Uterus (tissue), 4 donors: ENCODE data around the gene SLC6A18. TPM values are rescaled to one million over a fixed set of nuclear protein-coding genes. Genes with fewer than 3 reads are reported as not detected.

Experiments used
- DNase-seq, 2 donors: peaks; one replicate each; pipeline ENCODE4 v3.0.0-alpha.2; 2019 to 2020
- H3K27ac ChIP-seq, 2 donors: fragments of 200-600 bp; sonication (generic); 1 replicate in 1 of 2; 2 replicates in 1 of 2; pipeline ENCODE4 v1.5.1; 2016 to 2018
- H3K27me3 ChIP-seq, 2 donors: fragments of 200-600 bp; sonication (generic); one replicate each; pipeline ENCODE4 v1.5.1; 2018 to 2019; ENCODE audit warnings: control low read depth in 1 of 2
- H3K36me3 ChIP-seq, 2 donors: fragments of 200-600 bp; sonication (generic); one replicate each; pipeline ENCODE4 v1.5.1; 2019; ENCODE audit warnings: control low read depth in 1 of 2
- H3K4me1 ChIP-seq, 2 donors: fragments of 200-600 bp; sonication (generic); one replicate each; pipeline ENCODE4 v1.5.1; 2018 to 2019; ENCODE audit warnings: control low read depth in 1 of 2
- H3K4me3 ChIP-seq, 2 donors: fragments of 200-600 bp; sonication (generic); 1 replicate in 1 of 2; 2 replicates in 1 of 2; pipeline ENCODE4 v1.5.1; 2018 to 2019; ENCODE audit warnings: mild to moderate bottlenecking in 1 of 2
- H3K9me3 ChIP-seq, 2 donors: fragments of 200-600 bp; sonication (generic); one replicate each; pipeline ENCODE4 v1.5.1; 2019; ENCODE audit warnings: control low read depth in 1 of 2
- POLR2A ChIP-seq, 2 donors: fragments of 450-650 bp; IDR thresholded peaks; one replicate each; pipeline ENCODE4 v1.6.1; 2016; ENCODE audit warnings: antibody characterized with exemption in 2 of 2, mild to moderate bottlenecking in 1 of 2, moderate library complexity in 1 of 2
- intact Hi-C: fragments of 100-400 bp; cut with DNase I; formaldehyde crosslinking; loops from one replicate; pipeline ENCODE4 v1.15.1; 2023; ENCODE audit warnings: low total_unique reads
- total RNA-seq, 4 donors: library from RNA; depleted of rRNA in 3 of 4; stranded (reverse); fragments of >200 nt in 3 of 4; gene quantifications; one replicate each; pipeline versions ENCODE4 v1.1.0 to v1.2.4, GENCODE V29; 2014 to 2023
- TF ChIP-seq, protein P1 (sequence below), 4 experiments: fragments of 200-600 bp in 2 of 4; fragments of 450-650 bp in 2 of 4; sonication (generic) in 2 of 4; IDR thresholded peaks; one replicate each; pipeline ENCODE4 v1.5.1; 2016 to 2019; ENCODE audit warnings: antibody characterized with exemption in 4 of 4, mild to moderate bottlenecking in 2 of 4, moderate library complexity in 1 of 4
- donor health status: DM: yes; HTN: yes; CAD: no.

Gene SLC6A18
- total RNA-seq, 4 donors from 2014 or later, result not detected

DNA sequence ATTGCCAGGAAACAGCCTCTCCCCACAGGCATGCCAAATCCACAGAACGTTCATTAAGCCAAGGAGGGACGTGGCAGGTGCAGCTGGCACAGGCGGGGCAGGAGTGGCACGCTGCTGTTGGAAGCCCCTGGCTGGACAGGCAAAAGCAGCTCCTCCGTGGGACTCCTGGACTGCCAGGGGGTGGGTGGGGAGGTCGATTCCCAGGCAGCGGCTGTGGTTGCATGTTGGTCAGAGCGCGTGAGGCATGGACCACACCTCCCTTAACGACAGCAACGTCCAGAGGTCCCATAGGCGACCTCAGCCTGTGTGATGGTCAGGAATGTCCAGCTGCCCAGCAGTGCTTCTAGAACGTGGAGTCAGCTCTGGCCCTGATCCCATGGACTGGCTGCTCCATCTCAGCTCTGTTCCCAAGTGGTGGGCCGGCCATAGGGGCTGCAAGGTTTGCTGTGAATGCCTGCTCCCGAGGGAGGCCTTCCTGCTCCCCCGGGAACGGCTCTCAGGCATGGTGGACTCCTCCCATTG is 16.9 kb upstream of the SLC6A18 start:
- H3K9me3 ChIP-seq, result no peaks in the 10 kb centered on the region
- no peak overlapping the region for H3K4me3 ChIP-seq
- H3K27ac ChIP-seq, result no peak overlapping the region
- no peaks in the 10 kb centered on the region for H3K27me3 ChIP-seq
- no peaks in the 10 kb centered on the region for H3K4me1 ChIP-seq
- TF ChIP-seq, protein P1, sequence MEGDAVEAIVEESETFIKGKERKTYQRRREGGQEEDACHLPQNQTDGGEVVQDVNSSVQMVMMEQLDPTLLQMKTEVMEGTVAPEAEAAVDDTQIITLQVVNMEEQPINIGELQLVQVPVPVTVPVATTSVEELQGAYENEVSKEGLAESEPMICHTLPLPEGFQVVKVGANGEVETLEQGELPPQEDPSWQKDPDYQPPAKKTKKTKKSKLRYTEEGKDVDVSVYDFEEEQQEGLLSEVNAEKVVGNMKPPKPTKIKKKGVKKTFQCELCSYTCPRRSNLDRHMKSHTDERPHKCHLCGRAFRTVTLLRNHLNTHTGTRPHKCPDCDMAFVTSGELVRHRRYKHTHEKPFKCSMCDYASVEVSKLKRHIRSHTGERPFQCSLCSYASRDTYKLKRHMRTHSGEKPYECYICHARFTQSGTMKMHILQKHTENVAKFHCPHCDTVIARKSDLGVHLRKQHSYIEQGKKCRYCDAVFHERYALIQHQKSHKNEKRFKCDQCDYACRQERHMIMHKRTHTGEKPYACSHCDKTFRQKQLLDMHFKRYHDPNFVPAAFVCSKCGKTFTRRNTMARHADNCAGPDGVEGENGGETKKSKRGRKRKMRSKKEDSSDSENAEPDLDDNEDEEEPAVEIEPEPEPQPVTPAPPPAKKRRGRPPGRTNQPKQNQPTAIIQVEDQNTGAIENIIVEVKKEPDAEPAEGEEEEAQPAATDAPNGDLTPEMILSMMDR (IDR thresholded peaks at IDR 0.05), result no peak
- no peak for TF ChIP-seq POLR2A (IDR thresholded peaks at IDR 0.05)
- no peaks in the 10 kb centered on the region for H3K36me3 ChIP-seq
- DNase-seq, result no peak
- intact Hi-C loops, result no loop called here

DNA sequence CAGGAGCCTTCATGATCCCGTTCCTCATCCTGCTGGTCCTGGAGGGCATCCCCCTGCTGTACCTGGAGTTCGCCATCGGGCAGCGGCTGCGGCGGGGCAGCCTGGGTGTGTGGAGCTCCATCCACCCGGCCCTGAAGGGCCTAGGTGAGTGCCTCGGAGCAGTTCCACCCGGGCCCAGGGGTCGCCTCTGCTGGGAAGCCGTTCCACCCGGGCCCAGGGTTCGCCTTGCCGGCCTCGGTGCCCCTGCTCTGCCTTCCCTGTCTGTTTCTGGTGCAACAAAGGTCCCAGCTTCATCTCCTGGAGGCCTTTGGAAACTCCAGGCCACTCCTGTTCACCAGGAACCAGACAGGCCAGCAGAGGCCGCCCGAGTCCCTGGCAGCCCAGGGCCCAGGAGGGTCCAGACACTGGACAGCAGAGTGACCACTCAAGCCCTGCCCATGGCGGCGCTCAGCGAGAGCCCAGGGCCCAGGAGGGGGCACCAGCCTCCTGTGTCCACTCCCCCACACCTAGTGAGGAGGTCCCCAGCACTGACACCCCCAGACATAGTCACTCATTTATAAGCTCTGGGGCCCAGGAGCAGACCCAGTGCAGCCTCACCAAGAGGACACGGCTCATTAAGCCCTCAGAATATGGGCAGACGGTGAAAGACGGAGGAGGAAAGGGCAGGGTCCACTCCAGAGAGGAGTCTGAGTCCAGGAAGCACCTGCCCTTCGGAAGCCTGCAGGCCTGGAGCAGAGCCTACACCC is 16.3 kb upstream of the SLC6A18 start:
- H3K27ac ChIP-seq, result no peak overlapping the region
- no peaks in the 10 kb centered on the region for H3K4me1 ChIP-seq
- TF ChIP-seq, protein P1 (IDR thresholded peaks at IDR 0.05), result no peak
- no peak for TF ChIP-seq POLR2A (IDR thresholded peaks at IDR 0.05)
- H3K9me3 ChIP-seq, result no peaks in the 10 kb centered on the region
- H3K36me3 ChIP-seq, result no peaks in the 10 kb centered on the region
- intact Hi-C loops, result no loop called here
- DNase-seq, result no peak
- H3K4me3 ChIP-seq, result no peak overlapping the region
- no peaks in the 10 kb centered on the region for H3K27me3 ChIP-seq

DNA sequence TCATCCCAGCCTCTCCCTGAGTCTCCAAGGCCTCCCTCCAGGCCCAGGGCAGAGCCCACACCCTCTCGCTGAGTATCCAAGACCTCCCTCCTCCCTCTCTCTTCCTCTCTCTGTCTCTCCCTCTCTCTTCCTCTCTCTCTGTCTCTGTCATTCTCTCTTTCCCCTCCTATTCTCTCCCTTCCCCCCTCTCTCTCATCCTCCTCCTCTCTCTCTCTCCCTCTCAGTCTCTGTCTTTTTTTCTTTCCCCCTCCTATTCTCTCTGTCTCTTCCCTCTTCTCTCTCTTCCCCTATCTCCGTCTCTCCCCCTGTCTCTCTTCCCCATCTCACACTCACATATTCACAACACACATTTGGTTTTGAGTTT is 15.7 kb upstream of the SLC6A18 start:
- intact Hi-C loops, result no loop called here
- H3K27me3 ChIP-seq, result no peaks in the 10 kb centered on the region
- H3K9me3 ChIP-seq, result no peaks in the 10 kb centered on the region

DNA sequence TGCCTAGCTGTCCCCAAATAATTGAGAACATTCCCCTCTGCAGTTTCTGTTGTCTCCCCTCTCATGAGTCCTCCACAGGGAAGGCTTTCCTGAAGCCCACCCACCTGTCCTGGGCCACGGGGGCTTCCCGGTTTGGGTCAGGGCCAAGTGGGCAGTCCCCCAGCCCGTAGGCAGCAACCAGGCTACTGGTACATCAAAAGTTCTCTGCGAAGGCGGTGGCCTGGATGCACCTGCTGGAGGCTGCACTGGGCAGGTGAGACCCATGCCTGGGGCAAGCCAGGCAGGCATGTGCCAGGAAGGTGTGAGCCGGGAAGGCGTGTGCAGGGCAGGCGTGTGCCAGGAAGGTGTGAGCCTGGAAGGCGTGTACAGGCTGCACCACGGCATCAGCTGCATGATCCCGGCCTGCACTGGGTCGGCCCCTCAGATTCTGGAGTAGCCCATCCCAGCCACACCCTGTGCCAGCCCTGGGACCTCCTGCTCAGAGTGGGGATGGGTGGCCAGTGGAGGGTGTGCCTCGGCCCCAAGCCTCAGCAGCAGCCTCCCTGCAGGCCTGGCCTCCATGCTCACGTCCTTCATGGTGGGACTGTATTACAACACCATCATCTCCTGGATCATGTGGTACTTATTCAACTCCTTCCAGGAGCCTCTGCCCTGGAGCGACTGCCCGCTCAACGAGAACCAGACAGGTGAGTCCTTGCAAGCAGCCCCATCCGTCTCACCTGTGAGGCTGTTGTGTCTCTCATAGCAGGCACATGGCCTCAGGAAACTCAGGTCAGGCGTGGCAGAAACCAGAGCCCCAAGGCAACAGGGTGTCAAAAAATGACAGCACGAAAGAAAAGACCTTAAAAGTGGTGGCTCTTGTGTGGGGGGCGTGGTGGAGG is 15.0 kb upstream of the SLC6A18 start:
- intact Hi-C loops, result no loop called here
- H3K27me3 ChIP-seq, result no peaks in the 10 kb centered on the region
- no peak for TF ChIP-seq POLR2A (IDR thresholded peaks at IDR 0.05)
- TF ChIP-seq, protein P1 (IDR thresholded peaks at IDR 0.05), result no peak

More for the DNA sequence above, 15.7 kb upstream of the SLC6A18 start:
- DNase-seq, result no peak
- H3K36me3 ChIP-seq, result no peaks in the 10 kb centered on the region
- no peak for TF ChIP-seq POLR2A (IDR thresholded peaks at IDR 0.05)
- TF ChIP-seq, protein P1 (IDR thresholded peaks at IDR 0.05), result no peak
- H3K4me1 ChIP-seq, result no peaks in the 10 kb centered on the region
- no peak overlapping the region for H3K4me3 ChIP-seq
- no peak overlapping the region for H3K27ac ChIP-seq

DNA sequence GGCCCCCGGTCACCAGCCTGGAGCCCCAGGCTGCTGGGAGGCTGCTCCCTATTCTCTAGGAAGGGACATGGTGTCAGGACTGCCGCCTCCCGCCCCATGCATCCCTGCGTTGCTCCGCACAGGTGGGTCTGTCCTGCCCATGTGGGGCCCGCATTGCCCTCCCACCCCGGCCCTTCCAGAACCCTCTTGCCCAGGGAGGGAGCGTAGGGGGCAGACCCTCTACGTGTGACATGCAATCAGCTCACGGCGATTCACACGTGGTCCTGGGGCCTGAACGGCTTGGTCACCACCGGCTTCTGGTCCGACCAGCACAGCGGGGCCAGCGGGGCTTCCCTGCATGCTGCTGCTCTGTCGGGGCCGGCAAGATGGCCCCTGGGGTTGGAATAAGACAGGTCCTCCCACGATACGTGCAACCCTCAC is 14.3 kb upstream of the SLC6A18 start:
- no peaks in the 10 kb centered on the region for H3K27me3 ChIP-seq
- no peak overlapping the region for H3K27ac ChIP-seq
- H3K9me3 ChIP-seq, result no peaks in the 10 kb centered on the region
- no peak for DNase-seq
- H3K4me3 ChIP-seq, result no peak overlapping the region
- H3K4me1 ChIP-seq, result no peaks in the 10 kb centered on the region
- intact Hi-C loops, result no loop called here
- no peak for TF ChIP-seq POLR2A (IDR thresholded peaks at IDR 0.05)
- TF ChIP-seq, protein P1 (IDR thresholded peaks at IDR 0.05), result no peak
- H3K36me3 ChIP-seq, result no peaks in the 10 kb centered on the region

More for the DNA sequence above, 15.0 kb upstream of the SLC6A18 start:
- Histone ChIP-seq H3K27ac (no peak overlapping the region), H3K36me3 (no peaks in the 10 kb centered on the region), H3K4me3 (no peak overlapping the region), H3K9me3 (no peaks in the 10 kb centered on the region), H3K4me1 (no peaks in the 10 kb centered on the region)
- DNase-seq, result no peak
